DMS53 (cell line): ENCODE measurements around the gene B4GAT1.
A peak's percentile ranks its signal among the peaks of the same experiment; 100 is the strongest.
"Not testable (repeated sequence)": the region's sequence is repeated elsewhere in the genome, so short reads cannot be mapped to it uniquely, and the experiment has no call there.

ENCODE experiments used
- DNase-seq: peaks from one replicate; lab custom pipeline; 2025; lab: John Stamatoyannopoulos, UW

Gene B4GAT1

DNA sequence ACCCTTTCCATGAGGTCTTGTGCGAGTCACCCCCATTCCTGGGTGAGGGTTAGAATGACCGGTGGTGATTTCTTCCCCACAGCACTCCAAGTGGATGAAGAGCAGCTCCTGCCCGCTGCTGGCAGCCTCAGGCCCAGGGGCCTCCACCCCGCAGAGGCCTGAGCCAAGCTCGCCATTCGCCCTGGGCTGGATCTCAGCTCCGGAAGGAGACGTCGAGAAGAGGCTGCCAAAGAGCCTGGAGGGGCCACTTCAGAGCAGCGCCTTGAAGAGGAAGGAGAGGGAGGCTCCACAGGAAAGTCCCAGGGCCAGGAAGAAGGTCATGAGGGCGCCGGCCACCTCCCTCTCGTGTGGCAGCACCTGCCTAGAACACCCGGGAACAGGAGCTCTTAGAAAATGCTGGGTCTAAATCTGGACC is 15.8 kb upstream of the B4GAT1 start:
- DNase-seq, result no peak

DNA sequence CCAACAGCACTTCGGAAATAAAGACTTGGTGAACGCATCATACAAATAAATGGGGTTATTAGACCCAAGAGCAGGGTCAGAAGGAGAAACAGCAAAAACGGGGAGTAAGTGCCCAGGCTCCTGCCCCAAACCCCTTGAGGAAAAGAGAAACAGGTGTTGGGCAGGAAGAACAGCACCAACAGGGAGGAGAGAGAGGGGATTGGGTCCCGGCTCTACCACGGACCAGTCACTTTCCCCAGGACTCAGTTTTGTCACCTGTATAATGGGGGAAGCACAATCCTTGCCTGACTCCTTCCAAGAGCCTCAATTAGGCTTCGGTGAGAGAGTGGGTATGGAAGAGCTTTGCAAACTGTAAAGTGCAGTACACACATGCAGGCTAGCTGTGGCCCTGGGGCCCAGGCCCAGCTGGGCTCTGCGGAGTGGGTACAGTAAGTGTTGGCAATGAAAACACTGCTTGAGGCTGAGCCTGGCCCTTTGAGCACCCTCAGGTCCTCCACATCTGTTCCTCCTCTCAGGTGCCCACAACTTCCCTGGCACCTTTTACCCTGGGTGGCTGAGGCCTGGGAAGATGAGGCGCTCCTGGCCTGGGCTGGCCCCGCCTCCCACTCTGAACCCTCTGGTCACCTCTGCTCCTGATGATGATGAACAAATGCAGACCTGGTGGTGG is 15.2 kb upstream of the B4GAT1 start:
- no peak for DNase-seq

DNA sequence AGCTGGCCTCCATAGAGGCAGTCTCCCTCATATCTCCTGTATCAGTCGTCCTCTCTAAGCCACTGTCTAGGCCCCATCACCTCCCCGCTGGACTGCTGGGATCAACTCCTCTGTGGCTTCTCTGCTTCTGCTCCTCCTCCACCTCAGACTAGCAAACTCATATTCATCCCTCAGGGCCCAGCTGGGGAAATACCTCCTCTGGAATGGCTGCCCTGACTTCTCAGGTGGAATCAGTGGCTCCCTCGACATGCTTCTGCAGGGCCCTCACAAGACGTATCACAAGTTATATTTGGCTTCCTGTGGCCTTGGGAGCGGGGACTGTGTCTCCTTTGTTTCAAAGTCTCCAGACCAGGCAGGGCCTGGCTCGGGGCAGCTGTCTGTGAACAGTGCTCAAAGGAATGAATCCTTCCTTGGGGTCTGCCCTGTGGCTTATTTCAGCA is 14.1 kb upstream of the B4GAT1 start:
- DNase-seq, result no peak

DNA sequence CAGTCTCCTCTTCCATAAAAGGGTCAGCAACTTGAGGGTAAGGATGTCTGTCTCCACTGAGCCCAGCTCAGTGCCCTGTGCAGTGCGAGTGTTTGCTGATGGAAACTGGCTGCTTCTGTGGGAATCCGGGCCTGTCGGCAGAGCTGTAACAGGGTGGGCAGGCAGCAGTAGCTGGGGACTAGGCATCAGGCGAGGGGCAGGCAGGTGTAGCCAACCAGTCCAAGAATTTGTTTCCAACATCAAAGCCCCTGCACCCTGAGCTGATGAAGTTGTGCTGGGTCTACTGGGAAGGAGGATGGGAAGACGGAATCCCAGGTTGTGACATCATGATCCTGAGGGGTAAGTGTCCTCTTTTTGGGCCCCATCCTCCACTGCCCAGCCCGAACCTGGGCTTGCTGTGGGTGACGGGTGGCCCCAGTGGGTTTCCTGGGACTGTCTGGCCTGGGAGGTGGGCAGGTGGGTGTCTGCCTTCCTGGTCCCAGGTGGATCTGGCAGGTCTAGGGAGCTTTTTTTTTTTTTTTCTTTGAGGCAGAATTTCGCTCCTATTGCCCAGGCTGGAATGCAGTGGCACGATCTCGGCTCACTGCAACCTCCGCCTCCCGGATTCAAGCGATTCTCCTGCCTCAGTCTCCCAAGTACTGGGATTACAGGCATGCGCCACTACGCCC is 13.1 kb upstream of the B4GAT1 start:
- DNase-seq, result no peak

DNA sequence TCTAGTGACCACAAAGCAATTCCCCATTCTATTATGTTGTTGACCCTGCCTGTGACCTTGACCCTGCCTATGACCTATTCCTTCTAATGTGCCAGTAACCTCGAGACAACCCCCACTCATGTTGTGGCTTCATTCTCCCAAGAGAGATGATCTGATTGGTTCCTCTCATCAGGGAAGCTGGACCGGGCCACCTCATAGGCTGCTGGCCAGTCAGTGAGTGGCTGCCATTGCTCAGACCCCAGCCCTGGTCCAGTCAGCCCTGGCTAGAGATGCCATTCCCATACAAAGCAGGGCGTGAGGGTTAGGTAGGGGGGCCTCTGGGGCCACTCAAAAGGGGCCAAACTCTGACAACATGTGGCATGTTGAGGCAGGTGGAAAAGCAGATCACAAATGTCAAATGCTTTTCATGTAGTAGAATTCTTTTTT is 12.2 kb upstream of the B4GAT1 start:
- DNase-seq, result peak; percentile 37

DNA sequence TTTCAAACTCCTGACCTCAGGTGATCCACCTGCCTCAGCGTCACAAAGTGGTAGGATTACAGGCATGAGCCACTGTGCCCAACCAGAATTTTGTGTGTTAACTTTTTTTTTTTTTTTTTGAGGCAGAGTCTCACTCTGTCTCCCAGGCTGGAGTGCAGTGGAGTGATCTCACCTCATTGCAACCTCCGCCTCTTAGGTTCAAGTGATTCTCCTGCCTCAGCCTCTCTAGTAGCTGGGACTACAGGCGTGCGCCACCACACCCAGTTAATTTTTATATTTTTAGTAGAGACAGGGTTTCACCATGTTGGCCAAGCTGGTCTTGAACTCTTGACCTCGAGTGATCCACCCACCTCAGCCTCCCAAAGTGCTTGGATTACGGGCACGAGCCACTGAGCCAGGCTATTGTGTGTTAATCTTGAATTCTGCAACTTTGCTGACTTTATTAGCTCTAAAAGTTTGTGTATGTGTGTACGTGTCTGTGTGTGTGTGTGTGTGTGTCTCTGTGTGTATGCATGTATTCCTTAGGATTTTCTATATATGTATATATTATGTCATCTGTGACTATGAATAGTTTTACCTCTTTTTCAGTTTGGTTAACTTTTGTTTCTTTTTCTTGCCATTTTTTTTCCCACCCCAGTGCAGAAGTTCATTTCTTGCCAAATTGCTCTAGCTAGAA is 3.3 kb upstream of the B4GAT1 start:
- DNase-seq, result not testable (repeated sequence)

DNA sequence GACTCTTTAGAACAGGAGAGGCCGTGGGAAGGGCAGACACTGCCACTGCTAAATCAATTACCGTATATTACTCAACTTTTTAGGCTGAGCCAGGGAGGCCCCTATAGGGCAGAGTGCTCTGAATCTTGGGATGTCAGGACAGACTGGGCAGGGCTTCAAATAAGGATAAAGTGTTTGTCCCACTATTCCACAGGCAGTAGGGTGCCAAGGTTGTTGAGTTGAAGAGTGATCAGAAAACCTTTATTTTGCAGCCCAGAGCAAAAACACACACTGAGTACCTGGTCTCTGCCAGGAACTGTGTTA is 1.6 kb upstream of the B4GAT1 start:
- no peak for DNase-seq

DNA sequence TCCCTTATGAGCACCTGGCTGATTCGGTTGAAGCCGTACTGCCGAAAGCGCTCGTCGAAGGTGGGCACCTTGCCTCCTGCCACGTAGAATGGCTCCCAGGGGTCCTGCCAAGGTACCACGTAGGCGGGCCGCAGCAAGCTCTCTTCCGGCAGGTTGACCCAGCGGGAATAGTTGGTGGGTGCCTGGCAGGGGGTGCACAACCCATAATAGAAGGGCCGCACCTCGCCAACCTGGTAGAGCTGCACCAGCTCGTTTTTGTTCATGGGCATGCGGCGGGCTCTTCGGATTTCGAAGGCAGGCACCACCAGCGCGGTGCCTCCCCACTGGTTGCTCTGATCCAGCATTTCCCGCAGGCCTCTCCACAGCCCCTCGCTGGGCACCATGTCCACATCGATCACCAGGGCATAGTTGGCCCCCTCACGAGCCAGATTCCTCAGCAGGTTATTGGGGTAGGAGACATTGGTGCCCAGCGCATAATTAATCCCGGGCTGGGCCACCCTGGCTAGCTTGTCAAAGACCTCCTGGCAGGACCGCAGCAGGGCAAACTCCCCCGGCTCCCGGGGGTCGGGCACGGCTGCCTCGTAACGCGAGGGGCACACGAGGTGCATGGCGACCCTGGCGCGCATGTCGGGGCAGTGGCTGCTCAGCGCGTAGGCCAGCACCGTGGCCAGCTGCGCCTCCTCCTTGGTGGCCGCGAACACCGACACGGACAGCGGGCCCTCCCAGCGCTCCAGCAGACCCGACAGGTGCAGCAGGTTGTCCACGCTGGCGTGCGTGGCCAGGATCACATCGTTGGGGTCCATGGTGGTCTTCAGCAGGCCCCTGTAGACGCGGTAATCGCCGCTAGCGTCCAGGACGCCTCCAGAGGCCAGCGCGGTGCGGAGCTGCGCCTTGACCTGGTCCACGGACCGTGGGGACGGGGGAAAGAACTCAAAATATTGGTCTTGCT is 679 bp downstream of the B4GAT1 start:
- peak; percentile 80 for DNase-seq

DNA sequence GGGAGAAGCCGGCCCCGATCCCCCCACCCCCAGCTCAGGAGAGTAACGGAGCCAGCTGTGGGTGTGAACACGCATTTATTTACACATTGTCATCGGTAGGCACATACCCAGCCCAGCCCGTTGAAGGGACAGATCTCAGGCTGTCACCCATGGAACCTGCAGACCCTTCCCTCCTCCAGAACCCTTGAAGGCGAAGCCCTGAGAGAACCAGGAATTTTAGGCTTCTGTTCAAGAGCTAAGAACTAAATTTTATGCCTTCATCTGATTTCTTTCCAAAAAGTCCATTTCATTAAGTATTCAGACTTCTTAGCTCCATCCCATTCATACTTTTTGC is 2.1 kb downstream of the B4GAT1 start:
- DNase-seq, result no peak

DNA sequence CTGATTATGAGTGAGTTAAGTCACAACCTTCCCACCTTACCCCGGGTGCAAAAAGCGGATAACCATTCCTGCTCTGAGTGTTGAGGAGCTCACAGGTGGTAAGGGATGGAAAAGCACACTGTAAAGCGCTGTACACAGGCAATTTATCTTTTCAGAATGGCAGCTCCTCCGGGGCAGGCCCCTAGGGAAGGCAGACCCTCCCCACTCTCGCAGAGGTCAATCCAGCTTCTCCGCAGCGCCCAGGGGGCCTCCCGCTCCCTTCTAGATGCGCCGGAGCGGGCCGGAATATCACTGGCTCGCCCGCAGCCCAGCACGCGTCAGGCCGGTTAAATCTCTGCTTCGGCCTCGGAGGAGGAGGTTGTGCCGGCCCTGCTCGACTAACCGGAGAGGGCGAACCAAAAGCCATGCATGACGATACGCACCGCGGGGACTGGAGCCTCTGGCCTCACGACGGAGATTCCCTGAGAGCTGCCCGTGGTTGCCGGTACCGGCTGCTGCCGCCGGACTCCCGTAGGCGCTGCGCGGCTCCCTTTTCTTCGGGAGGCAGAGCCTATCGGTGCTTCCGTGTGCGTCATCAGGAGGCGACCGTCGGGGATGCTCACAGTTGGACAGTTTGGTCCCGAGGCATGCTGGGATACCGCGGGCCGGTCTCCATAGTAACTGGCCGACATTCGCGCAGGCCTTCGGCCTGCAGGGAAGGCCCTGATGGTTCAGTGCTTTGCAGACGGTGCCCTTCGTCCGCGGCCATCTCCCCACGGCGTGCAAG is 2.7 kb downstream of the B4GAT1 start, which contains the start of gene BRMS1:
TSS of gene BRMS1 (minus strand) at position 555 of the 766 bp plus-strand sequence. CDS start 2,870 bp downstream, outside the sequence.
- DNase-seq, result peak; percentile 100

DNA sequence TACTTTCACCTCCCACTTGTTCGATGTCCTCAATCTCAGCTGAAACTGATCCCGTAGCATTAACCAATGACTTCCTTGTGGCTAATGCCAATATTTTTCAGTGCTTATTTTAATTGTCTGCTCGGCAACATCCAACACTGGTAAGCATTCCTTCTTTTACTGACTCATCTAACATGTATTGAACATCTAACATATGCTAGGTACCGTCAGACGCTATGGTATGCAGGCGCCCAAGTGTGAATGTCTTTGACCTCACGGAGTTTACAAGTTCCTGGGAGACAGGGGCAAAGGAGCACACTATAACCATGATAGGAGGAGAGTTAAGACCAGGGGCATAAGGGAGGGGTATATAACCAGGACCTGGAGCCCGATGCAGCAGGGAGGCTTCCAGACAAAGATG is 4.3 kb downstream of the B4GAT1 start:
- no peak for DNase-seq

DNA sequence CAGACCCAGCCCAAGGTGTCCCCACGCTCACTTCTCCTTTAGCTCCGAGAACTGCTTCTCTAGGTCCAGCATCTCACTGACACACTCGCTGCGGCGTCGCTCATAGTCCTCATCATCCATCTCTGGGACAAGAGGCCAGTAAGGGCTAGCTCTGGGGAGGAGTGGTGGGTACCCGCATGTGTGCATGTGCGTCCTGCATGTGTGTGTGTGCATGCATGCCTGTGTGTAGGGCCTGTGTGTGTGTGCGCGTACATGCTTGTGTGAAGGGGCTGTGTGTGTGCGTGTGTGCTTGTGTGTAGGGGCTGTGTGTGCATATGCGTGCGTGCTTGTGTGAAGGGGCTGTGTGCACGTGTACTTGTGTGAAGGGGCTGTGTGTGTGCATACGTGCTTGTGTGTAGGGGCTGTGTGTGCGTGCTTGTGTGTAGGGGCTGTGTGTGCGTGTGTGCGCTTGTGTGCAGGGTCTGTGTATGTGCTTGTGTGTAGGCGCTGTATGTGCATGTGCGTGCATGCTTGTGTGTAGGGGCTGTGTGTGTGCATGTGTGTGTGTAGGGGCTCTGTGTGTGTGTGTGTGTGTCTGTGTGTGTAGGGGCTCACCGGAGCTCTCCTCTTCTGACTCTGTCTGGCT is 5.8 kb downstream of the B4GAT1 start:
- no peak for DNase-seq

DNA sequence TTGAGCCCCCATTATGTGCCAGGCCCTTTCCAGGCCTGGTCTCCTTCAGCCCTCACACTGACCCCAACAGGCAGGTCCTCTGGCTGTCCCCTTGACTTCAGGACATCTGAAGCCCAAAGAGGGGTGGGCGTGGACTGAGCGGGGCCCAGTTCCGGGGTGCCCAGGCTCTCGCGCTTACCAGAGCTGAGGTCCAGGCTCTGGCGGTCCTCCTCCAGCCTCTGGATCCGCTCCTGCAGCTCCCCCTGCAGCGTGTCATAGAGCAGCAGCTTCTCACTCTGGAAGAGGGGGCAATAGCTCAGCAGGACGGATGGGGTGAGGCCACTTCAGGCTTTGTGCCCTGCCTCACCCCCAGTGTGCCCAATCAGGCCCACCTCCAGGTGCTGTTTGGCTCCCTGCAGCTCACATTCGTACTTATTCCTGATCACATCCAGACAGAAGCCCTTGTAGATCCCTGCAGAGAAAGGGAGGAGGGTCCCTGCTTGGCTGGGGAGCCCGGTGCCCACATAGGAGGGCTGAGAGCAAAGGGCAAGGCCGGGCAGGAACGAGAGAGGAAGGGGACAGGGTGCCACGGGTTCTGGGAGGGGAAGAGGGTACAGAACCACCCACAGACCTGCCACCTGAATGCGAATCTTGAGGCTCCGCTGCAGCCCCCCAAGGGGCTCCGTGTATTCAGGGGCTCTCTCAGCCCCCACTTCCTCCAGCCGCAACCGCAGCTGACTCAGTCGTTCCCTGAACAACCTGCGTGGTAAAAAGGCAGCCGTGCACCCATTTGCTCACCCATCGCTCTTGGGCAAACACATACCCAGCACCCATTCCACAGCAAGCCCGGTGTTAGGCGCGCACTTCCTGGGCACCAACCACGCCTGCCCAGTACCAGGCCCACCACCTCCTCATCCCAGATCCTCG is 6.6 kb downstream of the B4GAT1 start:
- DNase-seq, result no peak

DNA sequence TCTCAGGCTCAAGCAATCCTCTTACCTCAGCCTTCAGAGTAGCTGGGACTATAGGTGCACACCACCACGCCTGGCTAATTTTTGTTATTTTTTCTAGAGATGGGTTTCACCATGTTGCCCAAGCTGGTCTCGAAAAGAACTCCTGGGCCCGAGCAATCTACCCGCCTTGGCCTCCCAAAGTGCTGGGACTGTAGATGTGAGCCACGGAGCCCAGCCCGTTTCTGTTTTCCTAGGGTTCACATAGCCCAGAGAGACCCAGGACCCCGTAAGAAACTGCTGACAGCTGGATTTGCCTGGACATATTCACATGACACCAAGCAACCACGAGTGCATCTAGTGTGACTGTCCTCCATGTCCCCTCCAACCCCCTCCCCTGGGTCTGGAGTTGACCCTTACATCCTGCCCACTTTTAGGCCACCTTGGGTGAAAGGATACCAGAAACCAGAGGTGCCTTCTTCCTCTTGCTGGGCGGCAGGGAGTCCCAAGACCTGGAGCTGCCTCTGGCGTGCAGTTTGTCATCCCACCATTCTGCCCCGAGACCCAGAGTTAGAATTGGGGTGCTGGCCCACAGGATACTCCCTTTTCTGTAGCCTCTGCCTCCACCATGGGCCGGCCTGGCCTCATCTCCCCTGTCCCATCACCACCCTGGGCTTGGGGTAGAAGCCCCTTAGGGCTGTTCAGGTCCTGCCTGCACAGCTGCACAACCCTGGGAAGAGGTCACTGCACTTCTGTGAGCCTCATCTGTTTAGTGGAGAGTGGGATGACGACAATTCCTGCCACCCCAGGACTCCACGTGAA is 7.5 kb downstream of the B4GAT1 start:
- DNase-seq, result no peak

DNA sequence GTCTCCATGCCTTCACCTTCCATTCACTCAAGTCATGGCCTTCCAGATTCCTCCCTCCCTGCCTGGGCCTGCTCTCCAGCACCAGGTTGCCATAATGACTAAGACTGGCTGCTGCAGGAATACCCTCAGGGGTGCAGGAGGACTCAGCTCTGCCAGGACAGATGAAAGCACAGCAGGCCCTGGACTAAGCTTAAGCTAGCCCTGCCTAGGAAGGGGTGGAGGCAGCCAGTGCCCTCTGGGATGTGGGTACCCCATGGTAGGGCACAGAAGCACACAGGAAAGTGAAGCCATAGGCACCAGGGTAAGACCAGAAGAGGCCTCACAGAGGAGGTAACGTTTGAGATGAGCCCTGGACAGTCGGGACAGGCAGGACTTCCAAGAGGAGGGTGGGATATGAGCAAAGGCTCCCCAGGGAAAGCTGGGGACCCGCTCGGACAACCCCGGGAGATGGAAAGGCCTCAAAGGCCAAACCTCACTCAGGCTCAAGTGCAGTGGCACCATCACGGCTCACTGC is 8.2 kb downstream of the B4GAT1 start:
- DNase-seq, result no peak

DNA sequence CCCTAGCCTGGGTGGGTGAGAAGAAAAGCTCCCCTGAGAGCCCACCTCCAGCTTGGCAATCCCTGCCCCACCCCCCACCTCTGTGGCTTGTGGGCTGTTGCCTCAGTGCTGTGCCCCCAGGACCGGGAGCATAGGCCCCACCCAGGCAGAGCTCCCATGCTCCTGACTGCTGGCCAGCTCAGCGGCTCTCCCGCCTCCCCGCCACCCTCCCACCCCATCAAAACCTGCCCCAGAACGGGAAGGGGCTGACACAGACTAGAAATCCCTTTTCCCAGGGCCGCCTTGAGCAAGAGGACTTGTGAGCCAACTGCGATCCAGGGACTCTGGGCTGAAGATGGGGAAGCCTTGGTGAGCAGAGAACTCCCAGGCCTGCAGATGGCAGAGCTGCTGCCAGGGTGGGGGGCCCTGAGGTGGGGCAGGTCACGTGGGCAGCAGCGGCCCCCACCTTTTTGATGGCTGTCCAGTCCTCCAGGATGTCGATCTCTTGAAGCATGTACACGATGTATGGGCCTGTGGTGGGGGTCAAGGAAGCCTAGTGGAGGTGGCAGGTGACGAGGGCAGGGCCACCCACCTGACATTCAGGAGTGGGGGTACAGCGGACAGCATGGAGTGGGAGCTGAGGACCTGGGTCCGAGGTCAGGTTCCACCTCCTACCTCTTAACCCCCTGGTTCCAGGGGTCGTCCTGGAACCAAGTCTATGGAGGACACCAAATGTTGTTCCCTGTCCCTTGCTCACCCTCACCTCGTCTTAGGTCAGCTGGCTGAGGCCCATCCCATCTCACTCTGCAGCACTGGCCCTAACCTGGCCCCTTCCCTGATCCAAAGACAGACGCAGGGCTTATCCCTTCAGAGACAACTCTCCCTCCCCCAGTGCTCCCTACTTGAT is 8.9 kb downstream of the B4GAT1 start:
- no peak for DNase-seq

DNA sequence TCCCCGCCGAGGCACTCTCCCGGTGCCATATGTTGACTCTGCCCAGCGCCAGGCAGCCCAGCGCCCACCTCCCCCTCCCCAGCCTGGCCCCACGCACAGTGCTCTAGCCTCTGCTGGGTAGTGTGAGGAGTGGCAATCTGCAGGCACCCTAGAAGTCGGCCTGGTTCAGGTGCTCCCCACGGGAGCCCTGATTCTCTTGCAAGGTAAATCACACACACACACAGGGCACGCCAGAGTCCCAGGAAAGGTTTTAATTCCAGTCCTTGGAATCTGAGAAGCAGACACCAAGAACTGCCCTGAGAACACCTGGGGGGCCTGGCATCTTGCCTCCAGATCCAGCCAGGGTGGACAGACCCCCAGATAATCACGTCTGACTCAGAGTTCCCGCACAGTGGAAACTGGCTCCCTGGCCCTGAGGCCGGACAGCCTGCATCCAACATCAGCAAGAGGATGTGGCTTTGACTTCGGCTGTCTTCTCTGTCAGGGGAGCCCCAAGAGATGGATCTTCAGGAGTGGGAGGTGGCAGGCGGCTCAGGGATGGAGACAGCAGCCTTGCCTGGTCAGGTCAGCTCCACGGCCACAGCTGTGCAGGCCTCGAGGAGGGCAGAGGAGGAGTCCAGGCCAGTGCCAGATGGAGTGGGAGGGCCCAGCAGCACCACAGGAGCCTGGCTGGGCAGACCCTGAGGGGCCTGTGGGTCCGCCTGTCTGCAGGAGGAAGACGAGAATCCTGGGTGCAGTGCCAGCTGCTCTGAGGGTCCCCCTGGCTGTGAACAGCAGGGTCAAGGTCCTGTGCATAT is 10.1 kb downstream of the B4GAT1 start:
- no peak for DNase-seq
